ENCODE data around the gene GAL3ST2.

DNA sequence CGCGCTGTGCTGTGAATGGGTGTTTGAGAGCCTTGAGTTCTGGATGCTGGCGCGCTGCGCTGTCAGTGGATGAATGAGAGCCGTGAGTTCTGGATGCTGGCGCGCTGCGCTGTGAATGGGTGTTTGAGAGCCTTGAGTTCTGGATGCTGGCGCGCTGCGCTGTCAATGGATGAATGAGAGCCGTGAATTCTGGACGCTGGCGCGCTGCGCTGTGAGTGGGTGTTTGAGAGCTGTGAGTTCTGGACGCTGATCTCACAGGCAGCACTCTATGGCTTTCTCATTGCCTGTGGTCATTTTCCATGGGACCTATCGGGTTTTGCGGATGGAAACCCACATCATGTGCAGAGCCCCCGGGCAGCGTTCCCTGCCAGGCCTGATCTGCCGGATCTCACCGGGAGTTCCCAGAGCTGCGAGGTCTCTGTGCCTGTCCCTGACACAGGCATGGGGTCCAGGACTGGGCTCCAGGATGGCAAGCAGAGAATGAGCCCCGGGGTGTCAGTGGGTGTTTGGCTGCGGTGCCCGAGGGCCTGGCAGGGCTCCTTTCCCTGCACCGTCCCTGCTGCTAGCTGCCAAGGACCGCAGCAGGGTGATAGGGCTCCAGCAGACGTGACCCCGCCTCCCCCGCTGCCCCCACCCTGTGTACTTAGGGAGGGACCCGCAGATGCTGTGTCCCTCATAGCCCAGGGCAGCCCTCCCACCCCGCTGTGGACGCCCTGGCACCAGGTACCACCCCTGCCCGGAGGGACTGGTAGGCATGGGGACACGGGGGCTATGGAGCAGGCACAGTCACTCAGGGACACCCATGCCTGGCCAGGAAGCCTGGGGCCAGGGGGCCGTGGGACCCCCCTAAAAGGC, 72.4 kb downstream of the GAL3ST2 start:
- TF ChIP-seq ZBTB33 (IDR thresholded peaks at IDR 0.05; ENCODE audit: borderline replicate concordance, low read depth): no peak
- TF ChIP-seq RFX5 (IDR thresholded peaks at IDR 0.05; ENCODE audit: low read length): no peak
- TF ChIP-seq ELF1 (IDR thresholded peaks at IDR 0.05): no peak
- TF ChIP-seq CTCF (IDR thresholded peaks at IDR 0.05): no peak
- no peak for TF ChIP-seq CHD2 (IDR thresholded peaks at IDR 0.05; ENCODE audit: low read length, partially characterized antibody)
- TF ChIP-seq RAD21 (IDR thresholded peaks at IDR 0.05; ENCODE audit: low read length): no peak
- TF ChIP-seq POLR2AphosphoS5 (IDR thresholded peaks at IDR 0.05; ENCODE audit: low read depth, low read length): no peak
- TF ChIP-seq FOXJ3 (CRISPR knock-in tag; IDR thresholded peaks at IDR 0.05): no peak
- no peak for TF ChIP-seq GABPA (IDR thresholded peaks at IDR 0.05; ENCODE audit: low read depth)
- no peak for TF ChIP-seq FOXM1 (IDR thresholded peaks at IDR 0.05; ENCODE audit: low read depth)
- TF ChIP-seq, protein P1, sequence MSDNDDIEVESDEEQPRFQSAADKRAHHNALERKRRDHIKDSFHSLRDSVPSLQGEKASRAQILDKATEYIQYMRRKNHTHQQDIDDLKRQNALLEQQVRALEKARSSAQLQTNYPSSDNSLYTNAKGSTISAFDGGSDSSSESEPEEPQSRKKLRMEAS (IDR thresholded peaks at IDR 0.05; ENCODE audit: low read depth): no peak
- TF ChIP-seq NFIC (IDR thresholded peaks at IDR 0.05; ENCODE audit: borderline replicate concordance): no peak
- TF ChIP-seq, protein P2, sequence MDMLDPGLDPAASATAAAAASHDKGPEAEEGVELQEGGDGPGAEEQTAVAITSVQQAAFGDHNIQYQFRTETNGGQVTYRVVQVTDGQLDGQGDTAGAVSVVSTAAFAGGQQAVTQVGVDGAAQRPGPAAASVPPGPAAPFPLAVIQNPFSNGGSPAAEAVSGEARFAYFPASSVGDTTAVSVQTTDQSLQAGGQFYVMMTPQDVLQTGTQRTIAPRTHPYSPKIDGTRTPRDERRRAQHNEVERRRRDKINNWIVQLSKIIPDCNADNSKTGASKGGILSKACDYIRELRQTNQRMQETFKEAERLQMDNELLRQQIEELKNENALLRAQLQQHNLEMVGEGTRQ (IDR thresholded peaks at IDR 0.05; ENCODE audit: borderline replicate concordance, low read depth, low read length): no peak
